Heart right ventricle (tissue), 16 donors: ENCODE measurements around the gene FAM168A. TPM values are rescaled to one million over a fixed set of nuclear protein-coding genes. Genes with fewer than 3 reads are reported as not detected.

Experiments used
- ATAC-seq, 8 donors: fragments of 200-7000 bp; cut with Tn5 transposase; one replicate each; pipeline ENCODE4 v1.9.1; 2020; ENCODE audit warnings: mild to moderate bottlenecking in 8 of 8, moderate library complexity in 8 of 8, moderate number of reproducible peaks in 1 of 8
- DNase-seq, 2 donors: peaks; one replicate each; pipeline ENCODE4 v3.0.0-alpha.2; 2020
- H3K27ac ChIP-seq, 10 donors: fragments of 200-600 bp; sonication (generic) in 2 of 10; one replicate each; pipeline versions ENCODE4 v1.5.0 to v1.8.0; 2020 to 2022; ENCODE audit warnings: mild to moderate bottlenecking in 3 of 10
- H3K27me3 ChIP-seq, 7 donors: fragments of 200-600 bp; one replicate each; pipeline ENCODE4 v1.8.0; 2021 to 2022; ENCODE audit warnings: mild to moderate bottlenecking in 2 of 7
- H3K36me3 ChIP-seq, 9 donors: fragments of 200-600 bp; sonication (generic) in 1 of 9; one replicate each; pipeline versions ENCODE4 v1.5.0 to v1.8.0; 2020 to 2022; ENCODE audit warnings: mild to moderate bottlenecking in 2 of 9
- H3K4me1 ChIP-seq, 9 donors: fragments of 200-600 bp; sonication (generic) in 1 of 9; one replicate each; pipeline versions ENCODE4 v1.5.0 to v1.8.0; 2020 to 2022; ENCODE audit warnings: mild to moderate bottlenecking in 4 of 9
- H3K4me3 ChIP-seq, 10 donors: fragments of 200-600 bp; sonication (generic) in 2 of 10; one replicate each; pipeline versions ENCODE4 v1.5.0 to v1.8.0; 2020 to 2022; ENCODE audit warnings: mild to moderate bottlenecking in 7 of 10, moderate library complexity in 2 of 10
- H3K9me3 ChIP-seq, 11 donors: fragments of 200-600 bp in 10 of 11; sonication (generic) in 2 of 11; one replicate each; pipeline versions ENCODE4 v1.5.0 to v1.8.0; 2013 to 2022; ENCODE audit warnings: mild to moderate bottlenecking in 2 of 11, control low read depth in 1 of 11, moderate library complexity in 1 of 11
- CTCF ChIP-seq, 9 donors: fragments of 200-600 bp; sonication (generic) in 2 of 9; IDR thresholded peaks; one replicate each; pipeline versions ENCODE4 v1.5.0 to v1.8.0; 2021 to 2022; ENCODE audit warnings: antibody characterized with exemption in 9 of 9, mild to moderate bottlenecking in 5 of 9, moderate library complexity in 1 of 9
- WGBS, 2 donors: extraction: QIAGEN DNeasy Blood & Tissue Kit; methylation state at CpG; one replicate each; pipeline ENCODE4 v1.1.7; 2013; ENCODE audit warnings: inconsistent platforms in 1 of 2; 5-methylcytosine and 5-hydroxymethylcytosine counted together
- intact Hi-C, 10 donors: fragments of 100-400 bp; cut with DNase I; formaldehyde crosslinking; loops; one replicate each; pipeline versions ENCODE4 v1.11.1 to v1.14.2; 2022
- polyA plus RNA-seq, 2 donors: library from polyadenylated mRNA; stranded (reverse); fragments of 200-250 nt; gene quantifications; one replicate each; pipeline ENCODE4 v1.2.3, GENCODE V29; 2013
- total RNA-seq, 10 donors: library from RNA; stranded (reverse); fragmentation: NEBNext Ultra II Directional in 3 of 10; extraction: Animal tissue kit (Norgen Biotek cat#: 25700) in 3 of 10; gene quantifications; one replicate each; pipeline versions ENCODE4 v1.2.1 to v1.2.4, GENCODE V29; 2021 to 2023
- donor health status: Arrhythmogenic right ventricular cardiomyopathy.
- donor health status: ischemic (EF 13 %, LVEDD 7.1; RV severe dilation, severe dysfunction).
- donor health status: healthy with polysubstance abuse.
- donor health status: DM: no; HTN: yes; CAD: no.
- donor health status: DM: no; HTN: no; CAD: no.
- donor health status: ischemic (EF 25% LVEDD 6.9; RV normal size, moderate dysfunction).
- donor health status: ischemic (EF 25% LVEDD 5.7; RV mildly dilated, moderate dysfunction).
- donor health status: healthy.
- donor health status: DM: yes; HTN: yes; CAD: no.
- donor health status: Ischemic cardiomyopathy.
- donor health status: ischemic (EF 35%, LVEDD 5.7; RV mildly dilated, moderate dysfunction).
- donor health status: nonischemic (EF 11% LVEDD 7.7; RV severe dilation, severe dysfunction).
- donor health status: DM: yes; HTN: yes; CAD: no.
- donor health status: PGD.
- donor health status: ischemic (EF 29% LVEDD 5.4; RV normal size, mild dysfunction).
- donor health status: nonischemic (EF 23%, LVEDD 6.1; RV moderate dilation, normal function).

The FAM168A gene
- total and polyA plus RNA-seq, 12 donors, result 7.9 to 37.1 (median 31.8) TPM

GRCh38 chr11:73528013-73528412 lies 69.9 kb downstream of the FAM168A start:
- Histone ChIP-seq H3K36me3 (no peaks in the 10 kb centered on the region), H3K4me3 (no peak overlapping the region), H3K27me3 (no peaks in the 10 kb centered on the region), H3K9me3 (no peaks in the 10 kb centered on the region), H3K4me1 (peaks cover 0 to 46% (median 36%) of the 10 kb centered on the region in 9 donors), H3K27ac (peak overlapping the region in 3 of 10 donors; percentile 36 to 70 (median 64))
- intact Hi-C loops, result loop anchor here in 1 of 10 donors (5.0 kb wide), 1 partner anchor 69 kb away; the partner anchor contains the start of gene FAM168A
- 91 to 94% methylated on average over 5 of the region's 5 CpGs for WGBS, 2 donors
- no peak for ATAC-seq
- no peak for TF ChIP-seq CTCF (IDR thresholded peaks at IDR 0.05)
- no peak for DNase-seq

- Histone ChIP-seq H3K27ac (no peak overlapping the region), H3K4me3 (no peak overlapping the region), H3K4me1 (peaks cover 0 to 51% (median 42%) of the 10 kb centered on the region in 9 donors), H3K9me3 (no peaks in the 10 kb centered on the region), H3K27me3 (no peaks in the 10 kb centered on the region), H3K36me3 (no peaks in the 10 kb centered on the region)
- WGBS, 2 donors, result 97 to 100% methylated on average over 1 of the region's 1 CpG
- intact Hi-C loops, result loop anchor here in 1 of 10 donors (5.0 kb wide), 1 partner anchor 72 kb away; the partner anchor contains the start of gene FAM168A
- no peak for DNase-seq
- TF ChIP-seq CTCF (IDR thresholded peaks at IDR 0.05), result no peak
- no peak for ATAC-seq
Measured at GRCh38 chr11:73525611-73526010, 72.3 kb downstream of the FAM168A start.

GRCh38 chr11:73524774-73525173 lies 73.1 kb downstream of the FAM168A start:
- Histone ChIP-seq H3K4me1 (peaks cover 0 to 52% (median 47%) of the 10 kb centered on the region in 9 donors), H3K36me3 (no peaks in the 10 kb centered on the region), H3K27ac (no peak overlapping the region), H3K9me3 (no peaks in the 10 kb centered on the region), H3K4me3 (no peak overlapping the region), H3K27me3 (no peaks in the 10 kb centered on the region)
- intact Hi-C loops, result loop anchor here in 1 of 10 donors (5.0 kb wide), 1 partner anchor 73 kb away; the partner anchor contains the start of gene FAM168A
- no peak for DNase-seq
- TF ChIP-seq CTCF (IDR thresholded peaks at IDR 0.05), result no peak
- ATAC-seq, result no peak
- 98 to 99% methylated on average over 4 of the region's 4 CpGs for WGBS, 2 donors

- H3K36me3 ChIP-seq, result no peaks in the 10 kb centered on the region
- H3K4me3 ChIP-seq, result no peak overlapping the region
- peaks cover 0 to 25% (median 17%) of the 10 kb centered on the region in 9 donors for H3K4me1 ChIP-seq
- no peaks in the 10 kb centered on the region for H3K27me3 ChIP-seq
- no peaks in the 10 kb centered on the region for H3K9me3 ChIP-seq
- intact Hi-C loops, result no loop called here
- DNase-seq (no peak), ATAC-seq (no peak)
- no peak overlapping the region for H3K27ac ChIP-seq
- TF ChIP-seq CTCF (IDR thresholded peaks at IDR 0.05), result no peak
- WGBS, 2 donors, result 65 to 70% methylated on average over 1 of the region's 1 CpG
Measured at GRCh38 chr11:73521621-73522020, 76.3 kb downstream of the FAM168A start.
